Activated effector memory CD4-positive, alpha-beta T cell treated with anti-CD3 and anti-CD28 coated beads, Interleukin-2, amount 50 U/mL, for 16 hours (primary cell): ENCODE measurements around the gene C6orf141.

Source experiments
- DNase-seq: peaks from one replicate; pipeline ENCODE4 v3.0.0-alpha.2; 2020

The C6orf141 gene

GRCh38 chr6:49550492-49551077, at the start of gene C6orf141:
C6orf141 (plus strand) TSS chr6:49550668; CDS start chr6:49550793, 125 bp downstream.
- no peak for DNase-seq

GRCh38 chr6:49504666-49505065, 45.8 kb upstream of the C6orf141 start:
- DNase-seq, result no peak

- no peak for DNase-seq
These were observed 43.8 kb upstream of the C6orf141 start for GRCh38 chr6:49506569-49507111.

DNA sequence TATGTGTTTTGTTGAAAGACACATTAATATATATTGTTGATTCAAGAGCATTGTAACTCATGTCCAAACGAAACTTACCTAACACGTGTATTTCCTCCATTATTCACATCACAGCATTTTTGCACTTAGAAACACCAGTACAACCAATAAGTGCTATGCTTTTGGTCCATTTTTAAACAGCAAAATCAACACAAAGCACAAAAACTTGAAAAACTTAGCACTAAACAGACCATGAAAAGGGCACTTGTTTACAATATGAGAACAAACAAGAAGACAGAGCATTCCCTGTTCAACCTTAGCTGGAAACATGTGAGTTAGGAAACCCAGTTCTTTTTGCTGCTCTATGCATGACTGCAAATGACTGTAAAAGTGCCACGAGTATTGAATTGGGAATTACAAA, 41.1 kb upstream of the C6orf141 start:
- no peak for DNase-seq

DNA sequence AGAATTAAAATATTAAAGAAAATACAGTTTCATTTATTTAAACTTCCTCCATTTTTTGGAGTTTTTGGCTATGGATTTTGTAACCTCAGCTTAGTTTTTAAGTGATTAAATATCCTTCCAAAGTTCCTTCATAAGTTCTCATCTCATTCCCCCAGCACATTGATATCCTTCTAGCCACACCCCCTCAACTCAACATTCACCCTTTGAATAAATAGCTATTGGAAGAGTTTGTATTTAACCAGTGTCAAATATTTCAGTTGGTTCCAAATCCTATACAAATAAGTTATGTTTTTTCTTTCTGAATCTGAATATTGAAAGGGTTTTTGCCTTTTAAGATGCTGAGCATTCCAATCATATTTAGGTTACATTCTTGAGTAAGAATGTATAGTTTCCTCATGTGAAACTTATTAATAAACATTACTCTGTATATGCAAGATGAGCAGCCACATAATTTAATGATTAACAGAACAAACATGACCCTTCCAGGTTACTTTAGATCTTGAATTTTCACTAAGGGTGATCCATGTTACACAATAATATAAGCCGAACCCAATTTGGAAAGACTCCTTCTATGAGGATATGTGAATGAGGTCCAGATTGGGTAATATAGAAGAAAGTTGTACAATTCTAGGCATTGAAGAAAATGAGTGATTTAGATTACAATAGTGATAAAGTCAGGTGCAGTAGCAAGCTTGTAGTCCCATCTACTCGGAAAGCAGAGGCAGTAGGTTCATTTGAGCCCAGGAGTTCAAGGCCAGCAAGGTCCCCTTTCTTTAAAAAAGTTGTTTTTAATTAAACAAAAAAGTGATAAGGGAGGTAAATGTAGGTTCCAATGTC, 37.1 kb upstream of the C6orf141 start:
- no peak for DNase-seq

- no peak for DNase-seq
These were observed 35.6 kb upstream of the C6orf141 start for GRCh38 chr6:49514571-49515484.

DNA sequence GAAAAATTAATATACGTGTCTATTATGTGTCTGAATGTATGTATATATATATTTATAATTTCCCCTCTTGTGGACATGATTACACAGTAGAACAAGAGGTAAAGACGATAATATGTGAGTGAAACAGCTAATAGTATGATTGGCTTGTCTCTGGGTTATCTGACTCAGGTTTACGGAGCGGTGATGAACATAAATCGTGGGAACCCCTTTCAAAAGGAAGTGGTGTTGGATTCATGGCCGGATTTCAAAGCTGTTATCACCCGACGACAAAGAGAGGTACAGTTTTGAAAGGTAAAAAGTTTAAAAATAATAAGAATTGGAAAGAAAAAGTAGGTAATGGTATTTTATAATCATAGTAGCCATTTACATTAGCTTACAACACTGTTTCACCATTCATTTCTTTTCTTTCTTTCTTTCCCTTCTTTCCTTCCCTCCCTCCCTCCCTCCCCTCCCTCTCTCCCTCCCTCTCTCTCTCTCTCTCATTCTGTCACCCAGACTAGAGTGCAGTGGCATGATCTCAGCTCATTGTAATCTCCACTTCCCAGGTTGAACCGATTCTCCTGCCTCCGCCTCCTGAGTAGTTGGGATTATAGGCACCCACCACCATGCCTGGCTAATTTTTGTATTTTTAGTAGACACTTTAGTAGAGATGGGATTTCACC, 34.9 kb upstream of the C6orf141 start:
- DNase-seq, result no peak

- no peak for DNase-seq
These were observed 34.3 kb upstream of the C6orf141 start for GRCh38 chr6:49516147-49516505.

- DNase-seq, result no peak
These were observed 32.5 kb upstream of the C6orf141 start for GRCh38 chr6:49517919-49518318.

DNA sequence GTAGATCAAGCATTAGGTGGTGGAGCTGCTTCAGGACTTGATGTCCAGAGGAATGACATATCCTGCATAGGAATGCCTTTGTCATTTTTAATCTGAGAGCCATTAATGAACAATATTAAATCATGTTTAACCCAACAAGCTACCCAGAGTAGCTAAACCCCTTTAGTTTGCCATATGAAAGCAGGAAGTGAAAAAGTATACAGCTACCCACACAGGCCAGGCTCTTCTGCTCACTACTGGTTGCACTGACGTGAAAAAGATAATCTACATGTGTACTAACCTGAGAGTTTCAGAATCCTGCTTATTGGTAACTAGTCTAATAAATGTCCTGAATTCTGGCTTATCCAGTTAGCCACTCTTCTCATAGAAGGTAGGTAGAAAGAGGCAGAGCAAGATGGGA, 30.8 kb upstream of the C6orf141 start:
- DNase-seq, result no peak

- DNase-seq, result no peak
These were observed 27.5 kb upstream of the C6orf141 start for GRCh38 chr6:49522710-49523593.

GRCh38 chr6:49523901-49524300, 26.6 kb upstream of the C6orf141 start:
- no peak for DNase-seq

DNA sequence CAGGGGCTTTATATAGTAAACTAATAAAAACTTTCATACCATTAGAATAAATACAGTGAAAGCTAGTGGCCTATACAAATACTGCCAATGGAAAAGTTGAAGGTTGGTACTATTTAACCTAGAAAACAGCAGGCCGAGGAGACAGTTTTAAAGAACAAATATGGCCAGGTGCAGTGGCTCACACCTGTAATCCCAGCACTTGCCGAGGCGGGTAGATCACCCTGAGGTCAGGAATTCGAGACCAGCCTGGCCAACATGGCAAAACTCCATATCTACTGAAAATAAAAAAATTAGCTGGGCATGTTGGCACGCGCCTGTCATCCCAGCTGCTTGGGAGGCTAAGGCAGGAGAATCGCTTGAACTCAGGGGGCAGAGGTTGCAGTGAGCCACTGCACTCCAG, 25.9 kb upstream of the C6orf141 start:
- DNase-seq, result no peak

GRCh38 chr6:49526598-49526997, 23.9 kb upstream of the C6orf141 start:
- no peak for DNase-seq

- DNase-seq, result no peak
These were observed 23.1 kb upstream of the C6orf141 start for GRCh38 chr6:49527320-49527719.

DNA sequence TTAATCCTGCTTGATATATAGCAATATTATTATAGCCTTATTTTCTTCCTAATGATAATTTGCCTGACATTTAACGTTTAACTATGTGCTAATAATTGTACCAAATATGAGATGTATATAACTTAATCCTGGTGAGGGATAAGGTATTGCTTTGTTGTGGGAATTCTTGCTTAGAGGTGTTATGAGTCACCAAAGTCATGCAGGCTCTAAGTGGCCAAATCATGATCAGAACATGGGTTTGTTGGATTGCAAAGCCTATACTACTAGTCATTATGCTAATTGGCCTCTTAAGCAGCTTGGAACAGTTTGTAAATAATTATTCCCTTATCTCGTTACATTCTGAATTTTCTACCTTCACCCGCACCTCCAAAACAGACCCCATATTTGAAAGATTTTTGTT, 21.9 kb upstream of the C6orf141 start:
- DNase-seq, result no peak

GRCh38 chr6:49530141-49530776, 20.2 kb upstream of the C6orf141 start:
- no peak for DNase-seq

DNA sequence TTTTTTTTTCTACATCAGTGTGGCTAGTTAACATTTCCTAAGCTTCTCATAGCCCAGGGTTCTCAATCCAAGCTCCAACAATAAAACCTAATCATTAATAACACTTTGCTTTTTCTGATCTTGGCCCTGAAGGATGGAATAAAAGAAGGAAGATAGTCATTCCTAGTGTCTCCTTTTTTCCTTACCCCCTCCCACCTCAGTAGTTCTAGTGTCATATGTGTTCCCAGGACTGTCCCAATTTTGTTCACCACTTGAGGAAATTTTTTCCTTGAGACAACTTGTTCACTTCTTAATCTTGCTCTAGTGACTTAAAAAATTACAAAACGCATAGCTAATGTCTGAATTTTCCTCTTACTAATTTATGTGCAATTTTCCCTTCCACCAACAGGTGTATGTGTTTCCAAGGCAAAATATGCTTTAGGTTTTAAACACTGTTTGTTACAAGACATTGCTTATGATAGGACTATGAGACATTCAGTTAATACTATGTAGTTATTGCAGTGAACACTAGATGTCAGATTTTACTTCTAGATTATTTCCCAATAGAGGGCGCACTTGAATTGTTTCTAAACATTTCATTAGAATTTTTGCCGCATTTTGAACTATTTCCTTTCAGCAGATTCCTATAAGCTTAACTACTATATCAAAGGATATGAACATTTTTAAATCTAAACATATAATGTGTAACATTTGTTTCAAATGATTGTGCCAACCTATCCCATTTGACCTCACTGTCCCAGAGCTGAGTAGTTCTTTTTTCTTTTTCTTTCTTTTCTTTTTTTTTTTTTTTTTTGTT, 18.5 kb upstream of the C6orf141 start:
- DNase-seq, result no peak

DNA sequence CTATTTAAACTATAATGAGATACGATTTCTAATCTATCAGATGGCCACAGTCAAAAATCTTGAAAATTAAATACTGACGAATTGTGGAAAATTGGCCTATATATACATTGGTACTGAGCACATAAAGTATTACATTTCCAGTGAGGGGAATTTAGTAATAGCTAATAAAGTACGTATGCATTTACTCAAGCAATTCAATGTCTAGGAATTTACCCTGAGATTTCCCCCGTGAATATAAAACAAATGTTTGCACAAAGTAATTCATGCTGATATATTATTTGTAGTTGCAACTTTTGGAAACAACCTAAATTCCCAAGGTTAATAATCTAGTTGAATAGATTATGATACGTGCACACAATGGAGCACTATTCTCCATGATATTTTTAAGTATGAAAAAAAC, 14.7 kb upstream of the C6orf141 start:
- no peak for DNase-seq

DNA sequence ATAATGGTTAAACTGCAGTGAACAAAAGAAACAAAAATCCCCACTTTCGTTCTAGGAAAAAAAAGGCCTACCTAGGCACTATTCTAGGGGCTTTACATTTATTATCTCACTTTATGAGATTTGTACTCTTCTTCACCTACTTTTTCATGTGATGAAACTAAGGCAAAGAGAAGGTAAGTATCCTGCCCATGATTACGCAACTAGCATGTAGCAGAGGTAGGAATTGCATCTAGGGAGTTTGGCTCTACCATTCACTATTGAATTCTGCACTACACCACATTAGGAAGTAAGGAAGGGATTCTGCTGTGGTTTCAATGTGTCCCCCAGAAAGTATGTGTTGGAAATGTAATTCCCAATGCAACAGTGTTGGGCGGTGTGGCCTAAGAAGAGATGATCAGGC, 11.4 kb upstream of the C6orf141 start:
- DNase-seq, result no peak
